Measurements from ENCODE around the gene SLC7A6OS.

GRCh38 chr16:68259007-68259825 lies 51.5 kb downstream of the SLC7A6OS start:
- TF ChIP-seq CTCF (IDR thresholded peaks at IDR 0.05; ENCODE audit: poor library complexity) (no peak), EZH2 (IDR thresholded peaks at IDR 0.05; ENCODE audit: borderline replicate concordance) (no peak), EZH2phosphoT487 (IDR thresholded peaks at IDR 0.05; ENCODE audit: low read depth, severe bottlenecking, unreplicated experiment) (no peak)
